MCF 10A (cell line): ENCODE results near the gene HDLBP. TPM values are rescaled to one million over a fixed set of nuclear protein-coding genes. Genes with fewer than 3 reads are reported as not detected.

Source experiments
- BruUV-seq: library from RNA; stranded (reverse); fragments of 400-500 nt; replicated peaks from 2 replicates; lab custom pipeline; 2021; lab: Mats Ljungman, UMichigan
- CTCF ChIA-PET: fragments of 300-600 bp; sonication (Branson Sonifier 250); formaldehyde crosslinking; extraction: SDS; loops from one replicate; lab custom pipeline; 2021; ENCODE audit warnings: antibody characterized with exemption, inconsistent platforms; lab: Yijun Ruan, JAX
- POLR2A ChIA-PET: fragments of 300-600, 350-650 bp; sonication (Branson Sonifier 250); formaldehyde crosslinking; extraction: SDS; loops from one replicate; lab custom pipeline; 2020; ENCODE audit warnings: antibody characterized with exemption, inconsistent platforms; lab: Yijun Ruan, JAX
- DNase-seq: peaks from one replicate; pipeline ENCODE4 v3.0.0-alpha.2; 2018; ENCODE audit not compliant: unreplicated experiment
- H3K27ac Mint-ChIP-seq: one replicate; pipeline ENCODE4 v1.8.0; 2022; ENCODE audit warnings: mild to moderate bottlenecking, low read depth, mixed read lengths; ENCODE audit not compliant: unreplicated experiment
- H3K27me3 Mint-ChIP-seq: one replicate; pipeline ENCODE4 v1.8.0; 2022; ENCODE audit warnings: mixed read lengths; ENCODE audit not compliant: insufficient read depth, unreplicated experiment
- H3K36me3 Mint-ChIP-seq: one replicate; pipeline ENCODE4 v1.8.0; 2022; ENCODE audit warnings: mild to moderate bottlenecking, moderate library complexity, mixed read lengths; ENCODE audit not compliant: insufficient read depth, unreplicated experiment
- H3K4me1 Mint-ChIP-seq: one replicate; pipeline ENCODE4 v1.8.0; 2022; ENCODE audit warnings: mixed read lengths; ENCODE audit not compliant: insufficient read depth, unreplicated experiment
- H3K4me3 Mint-ChIP-seq: one replicate; pipeline ENCODE4 v1.8.0; 2022; ENCODE audit warnings: mild to moderate bottlenecking, moderate library complexity, mixed read lengths; ENCODE audit not compliant: unreplicated experiment
- H3K9me3 Mint-ChIP-seq: one replicate; pipeline ENCODE4 v1.8.0; 2022; ENCODE audit warnings: mixed read lengths; ENCODE audit not compliant: unreplicated experiment
- CTCF ChIP-seq: fragments of 200-600 bp; IDR thresholded peaks from one replicate; pipeline ENCODE4 v1.8.0; 2022; ENCODE audit warnings: antibody characterized with exemption, mild to moderate bottlenecking; ENCODE audit not compliant: unreplicated experiment
- intact Hi-C: fragments of 100-400 bp; cut with micrococcal nuclease; formaldehyde crosslinking; loops from 2 replicates; pipeline ENCODE4 v1.14.1; 2022
- total RNA-seq: library from RNA; stranded (reverse); gene quantifications from 2 replicates; pipeline ENCODE4 v1.2.3, GENCODE V29; 2022

The HDLBP gene
- total RNA-seq, 1 experiment from 2014 or later, result 670 TPM

DNA sequence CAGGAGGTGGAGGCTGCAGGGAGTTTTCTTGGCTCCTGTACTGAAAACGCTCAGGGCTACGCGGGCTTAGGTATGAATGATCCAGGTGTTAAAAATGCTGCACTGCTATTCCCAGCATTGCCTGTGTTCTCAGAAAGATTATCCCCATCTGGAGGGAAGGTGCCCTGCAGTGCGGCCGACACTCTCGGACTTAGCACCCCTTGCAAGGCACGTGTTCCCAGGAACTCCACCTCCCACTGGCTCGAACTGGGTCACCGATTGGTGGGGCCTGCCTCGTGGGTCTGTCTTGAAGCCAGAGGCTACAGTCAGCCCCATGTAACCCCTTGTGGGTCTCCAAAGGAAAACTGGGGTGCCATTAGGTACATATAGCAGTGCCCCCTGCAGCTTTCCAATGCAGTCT lies 101.3 kb downstream of the HDLBP start:
- DNase-seq, result no peak
- peaks cover 34% of the 10 kb centered on the region for H3K27me3 Mint-ChIP-seq
- BruUV-seq, result no TSS peak
- no peak overlapping the region for H3K27ac Mint-ChIP-seq
- intact Hi-C loops, result loop anchor here (10.0 kb wide), 1 partner anchor 359 kb away; no protein-coding TSS in a partner anchor
- peaks cover 6% of the 10 kb centered on the region for H3K36me3 Mint-ChIP-seq
- H3K9me3 Mint-ChIP-seq, result no peaks in the 10 kb centered on the region
- POLR2A ChIA-PET, result no interaction called here
- no peak for TF ChIP-seq CTCF
- CTCF ChIA-PET, result interaction anchor here (1.7 kb wide), 1 partner anchor 363 kb away, joined by 4 read pairs; no protein-coding TSS in a partner anchor
- H3K4me3 Mint-ChIP-seq, result no peak overlapping the region
- H3K4me1 Mint-ChIP-seq, result no peaks in the 10 kb centered on the region

DNA sequence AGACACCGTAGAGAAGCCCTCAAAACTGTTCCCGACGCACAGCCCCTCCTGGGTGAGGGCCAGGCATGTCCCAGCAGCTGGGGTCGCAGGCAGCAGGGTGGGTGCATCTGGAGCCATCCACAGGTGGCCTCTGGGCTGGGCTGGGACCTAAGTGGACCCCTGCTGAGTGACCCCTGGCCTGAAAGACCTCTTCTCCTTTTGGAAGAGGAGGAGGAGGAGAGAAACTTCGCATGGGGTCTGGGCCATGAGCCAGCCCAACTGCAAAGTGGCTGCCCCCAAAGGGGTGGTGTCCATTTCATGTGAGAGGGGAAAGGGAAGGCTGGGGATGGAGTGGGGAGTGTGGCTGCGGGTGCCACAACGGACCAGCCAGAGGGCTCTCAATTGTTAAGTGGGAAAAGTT lies 101.9 kb downstream of the HDLBP start:
- CTCF ChIA-PET, result interaction anchor here (0.6 kb wide), 2 partner anchors 323 to 418 kb away, joined by 3 read pairs; no protein-coding TSS in a partner anchor
- POLR2A ChIA-PET, result no interaction called here
- no peaks in the 10 kb centered on the region for H3K9me3 Mint-ChIP-seq
- H3K27me3 Mint-ChIP-seq, result peaks cover 34% of the 10 kb centered on the region
- TF ChIP-seq CTCF, result no peak
- H3K27ac Mint-ChIP-seq, result no peak overlapping the region
- no peak overlapping the region for H3K4me3 Mint-ChIP-seq
- no peaks in the 10 kb centered on the region for H3K4me1 Mint-ChIP-seq
- BruUV-seq, result no TSS peak
- intact Hi-C loops, result loop anchor here (10.0 kb wide), 1 partner anchor 359 kb away; no protein-coding TSS in a partner anchor
- no peak for DNase-seq
- H3K36me3 Mint-ChIP-seq, result peaks cover 4% of the 10 kb centered on the region

DNA sequence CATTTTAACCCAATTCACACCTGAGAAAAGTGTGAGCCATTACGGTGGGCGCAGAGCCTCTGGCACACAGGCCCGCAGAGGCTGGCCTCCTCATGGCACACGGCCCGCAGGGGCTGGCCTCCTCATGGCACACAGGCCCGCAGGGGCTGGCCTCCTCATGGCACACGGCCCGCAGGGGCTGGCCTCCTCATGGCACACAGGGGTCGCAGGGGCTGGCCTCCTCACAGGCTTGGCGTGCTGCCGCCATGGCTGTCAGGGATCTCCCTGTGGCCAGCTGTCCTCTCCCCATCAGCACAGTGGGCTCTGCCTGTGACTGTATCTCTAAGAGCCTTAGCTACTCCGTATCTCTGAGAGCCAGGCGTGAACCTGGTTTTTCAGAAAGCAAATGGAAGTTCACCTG lies 102.4 kb downstream of the HDLBP start:
- Mint-ChIP-seq H3K4me1 (no peaks in the 10 kb centered on the region), H3K36me3 (no peaks in the 10 kb centered on the region), H3K27me3 (peaks cover 34% of the 10 kb centered on the region), H3K27ac (no peak overlapping the region), H3K9me3 (no peaks in the 10 kb centered on the region), H3K4me3 (no peak overlapping the region)
- no TSS peak for BruUV-seq
- TF ChIP-seq CTCF, result no peak
- intact Hi-C loops, result loop anchor here (10.0 kb wide), 1 partner anchor 358 kb away; no protein-coding TSS in a partner anchor
- no peak for DNase-seq
- ChIA-PET POLR2A (no interaction called here), CTCF (interaction anchor here (0.6 to 1.2 kb wide), 3 partner anchors 130 to 419 kb away, joined by 3 read pairs; no protein-coding TSS in a partner anchor)

GRCh38 chr2:241211276-241211675 lies 104.2 kb downstream of the HDLBP start:
- no TSS peak for BruUV-seq
- TF ChIP-seq CTCF, result no peak
- Mint-ChIP-seq H3K27ac (no peak overlapping the region), H3K4me1 (no peaks in the 10 kb centered on the region), H3K4me3 (no peak overlapping the region), H3K27me3 (peaks cover 34% of the 10 kb centered on the region), H3K36me3 (no peaks in the 10 kb centered on the region), H3K9me3 (no peaks in the 10 kb centered on the region)
- DNase-seq, result no peak
- CTCF ChIA-PET, result interaction anchor here (0.7 kb wide), 1 partner anchor 73 kb away, joined by 3 read pairs; no protein-coding TSS in a partner anchor
- POLR2A ChIA-PET, result no interaction called here
- intact Hi-C loops, result loop anchor here (10.0 kb wide), 1 partner anchor 356 kb away; no protein-coding TSS in a partner anchor
